Body of pancreas (tissue), 4 donors: Measurements from ENCODE around the gene AMD1. TPM values are rescaled to one million over a fixed set of nuclear protein-coding genes. Genes with fewer than 3 reads are reported as not detected.

ENCODE experiments used
- ATAC-seq: fragments of 150-250 bp; one replicate; pipeline ENCODE4 v1.9.1; 2016
- DNase-seq, 4 donors: peaks; one replicate each; pipeline ENCODE4 v3.0.0-alpha.2; 2019
- H3K27ac ChIP-seq, 4 donors: fragments of 200-600 bp; sonication (generic); 1 replicate in 3 of 4; 2 replicates in 1 of 4; pipeline versions ENCODE4 v1.5.1 to v1.6.1; 2016 to 2019; ENCODE audit warnings: mild to moderate bottlenecking in 1 of 4, mixed read lengths in 1 of 4, moderate library complexity in 1 of 4
- H3K27me3 ChIP-seq, 2 donors: fragments of 200-600 bp; sonication (generic); one replicate each; pipeline ENCODE4 v1.6.0; 2016; ENCODE audit warnings: mild to moderate bottlenecking in 1 of 2
- H3K36me3 ChIP-seq, 2 donors: fragments of 200-600 bp; sonication (generic); replicated peaks in 1 of 2; 2 replicates each; pipeline ENCODE4 v1.5.1; 2016; ENCODE audit warnings: low read depth in 2 of 2; ENCODE audit not compliant: insufficient read depth in 1 of 2
- H3K4me1 ChIP-seq: fragments of 200-600 bp; sonication (generic); one replicate; pipeline ENCODE4 v1.6.0; 2016
- H3K4me3 ChIP-seq, 2 donors: fragments of 200-600 bp; sonication (generic); 1 replicate in 1 of 2; 2 replicates in 1 of 2; pipeline ENCODE4 v1.5.1; 2016 to 2019
- H3K9me3 ChIP-seq, 3 donors: fragments of 200-600 bp; sonication (generic); 1 replicate in 2 of 3; 2 replicates in 1 of 3; pipeline ENCODE4 v1.5.1; 2016
- POLR2A ChIP-seq, 3 donors: fragments of 450-650 bp; IDR thresholded peaks; one replicate each; pipeline ENCODE4 v1.6.1; 2016; ENCODE audit warnings: antibody characterized with exemption in 3 of 3, mild to moderate bottlenecking in 2 of 3
- WGBS, 2 donors: methylation state at CpG; one replicate each; pipeline ENCODE4 v1.1.5; 2017; 5-methylcytosine and 5-hydroxymethylcytosine counted together
- intact Hi-C: fragments of 100-400 bp; cut with DNase I; formaldehyde crosslinking; loops from one replicate; pipeline ENCODE4 v1.15.1; 2023
- total RNA-seq, 2 donors: library from RNA; depleted of rRNA; stranded (reverse); fragments of >200 nt; gene quantifications; one replicate each; pipeline ENCODE4 v1.1.0, GENCODE V29; 2016
- TF ChIP-seq, protein P1 (sequence below), 7 experiments: fragments of 450-650 bp in 4 of 7; fragments of 200-600 bp in 3 of 7; sonication (generic) in 3 of 7; IDR thresholded peaks; one replicate each; pipeline ENCODE4 v1.5.1; 2016 to 2019; ENCODE audit warnings: antibody characterized with exemption in 7 of 7

AMD1 gene
- total RNA-seq, 2 donors from 2014 or later: 42.0 to 60.3 TPM

DNA sequence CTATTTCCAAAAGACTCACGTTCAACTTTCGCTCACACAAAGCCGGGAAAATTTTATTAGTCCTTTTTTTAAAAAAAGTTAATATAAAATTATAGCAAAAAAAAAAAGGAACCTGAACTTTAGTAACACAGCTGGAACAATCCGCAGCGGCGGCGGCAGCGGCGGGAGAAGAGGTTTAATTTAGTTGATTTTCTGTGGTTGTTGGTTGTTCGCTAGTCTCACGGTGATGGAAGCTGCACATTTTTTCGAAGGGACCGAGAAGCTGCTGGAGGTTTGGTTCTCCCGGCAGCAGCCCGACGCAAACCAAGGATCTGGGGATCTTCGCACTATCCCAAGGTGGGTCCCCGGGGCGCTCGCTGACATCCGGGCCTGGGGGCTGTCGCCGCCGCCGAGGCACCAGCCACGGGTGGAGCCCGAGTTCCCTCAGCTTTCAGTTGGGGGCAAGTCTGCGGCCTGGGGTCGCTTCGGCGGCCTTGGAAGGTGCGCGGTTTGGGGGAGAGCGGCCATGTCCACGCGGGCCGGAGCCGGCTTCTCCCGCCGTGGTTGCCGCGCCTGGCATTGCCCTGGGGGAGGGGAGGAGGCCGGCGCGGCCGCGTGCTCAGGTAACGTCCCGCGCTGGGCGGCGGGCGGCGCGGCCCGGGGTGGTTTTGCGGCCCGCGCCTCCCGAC lies 429 bp downstream of the AMD1 start:
- peak overlapping the region; percentile 75 to 98 for H3K4me3 ChIP-seq
- H3K36me3 ChIP-seq: no peaks in the 10 kb centered on the region
- DNase-seq (peak; percentile 58 to 74 (median 64)), ATAC-seq (peak; percentile 59)
- intact Hi-C loops: loop anchor here (10.0 kb wide), 1 partner anchor 60 kb away; the partner anchor contains the start of gene CDK19
- peaks cover 43% of the 10 kb centered on the region for H3K4me1 ChIP-seq
- H3K27ac ChIP-seq: peak overlapping the region; percentile 50 to 98 (median 94)
- no peaks in the 10 kb centered on the region for H3K9me3 ChIP-seq
- no peaks in the 10 kb centered on the region for H3K27me3 ChIP-seq
- TF ChIP-seq POLR2A (IDR thresholded peaks at IDR 0.05): no peak
- TF ChIP-seq, protein P1, sequence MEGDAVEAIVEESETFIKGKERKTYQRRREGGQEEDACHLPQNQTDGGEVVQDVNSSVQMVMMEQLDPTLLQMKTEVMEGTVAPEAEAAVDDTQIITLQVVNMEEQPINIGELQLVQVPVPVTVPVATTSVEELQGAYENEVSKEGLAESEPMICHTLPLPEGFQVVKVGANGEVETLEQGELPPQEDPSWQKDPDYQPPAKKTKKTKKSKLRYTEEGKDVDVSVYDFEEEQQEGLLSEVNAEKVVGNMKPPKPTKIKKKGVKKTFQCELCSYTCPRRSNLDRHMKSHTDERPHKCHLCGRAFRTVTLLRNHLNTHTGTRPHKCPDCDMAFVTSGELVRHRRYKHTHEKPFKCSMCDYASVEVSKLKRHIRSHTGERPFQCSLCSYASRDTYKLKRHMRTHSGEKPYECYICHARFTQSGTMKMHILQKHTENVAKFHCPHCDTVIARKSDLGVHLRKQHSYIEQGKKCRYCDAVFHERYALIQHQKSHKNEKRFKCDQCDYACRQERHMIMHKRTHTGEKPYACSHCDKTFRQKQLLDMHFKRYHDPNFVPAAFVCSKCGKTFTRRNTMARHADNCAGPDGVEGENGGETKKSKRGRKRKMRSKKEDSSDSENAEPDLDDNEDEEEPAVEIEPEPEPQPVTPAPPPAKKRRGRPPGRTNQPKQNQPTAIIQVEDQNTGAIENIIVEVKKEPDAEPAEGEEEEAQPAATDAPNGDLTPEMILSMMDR (IDR thresholded peaks at IDR 0.05): no peak
- 0 to 1% methylated on average over 14 to 58 of the region's 60 CpGs for WGBS, 2 donors

DNA sequence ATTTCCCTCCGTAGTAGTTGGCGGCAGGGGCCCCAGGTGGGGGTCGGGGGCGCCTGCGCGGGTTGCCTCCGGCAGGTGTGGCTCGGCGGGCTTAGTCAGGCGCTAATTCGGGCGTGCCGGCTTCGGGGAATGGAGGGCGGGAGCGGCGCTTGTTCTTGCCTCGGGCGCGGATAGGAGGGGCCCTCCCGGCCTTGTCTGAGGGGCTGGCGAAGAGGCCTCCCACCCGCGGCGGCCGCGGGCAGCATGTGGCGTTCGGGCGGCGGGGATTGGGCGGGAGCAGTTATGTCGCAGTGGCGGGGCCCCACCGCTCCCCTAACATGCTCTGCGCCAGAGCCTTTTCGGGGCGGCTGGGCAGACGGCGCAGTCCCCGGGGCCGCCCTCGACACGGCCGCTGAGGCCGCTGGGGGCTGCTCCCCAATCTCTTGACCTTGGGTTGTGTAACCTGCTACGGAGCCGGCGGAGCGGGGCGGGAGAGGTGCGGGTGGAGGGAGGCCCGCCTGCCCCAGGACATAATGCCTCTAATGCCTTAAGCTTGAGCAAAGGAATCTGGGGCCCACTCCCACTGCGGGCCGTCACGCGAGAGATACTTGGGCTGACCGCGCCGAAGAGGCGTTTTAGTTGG lies 1.1 kb downstream of the AMD1 start:
- Histone ChIP-seq H3K36me3 (no peaks in the 10 kb centered on the region), H3K9me3 (no peaks in the 10 kb centered on the region), H3K4me1 (peaks cover 49% of the 10 kb centered on the region), H3K27me3 (no peaks in the 10 kb centered on the region), H3K27ac (peak overlapping the region; percentile 50 to 98 (median 94)), H3K4me3 (peak overlapping the region; percentile 75 to 98)
- TF ChIP-seq, protein P1 (IDR thresholded peaks at IDR 0.05): no peak
- no peak for TF ChIP-seq POLR2A (IDR thresholded peaks at IDR 0.05)
- 0% methylated on average over 38 of the region's 61 CpGs; no CpG with 5 or more reads in 1 of the 2 donors for WGBS, 2 donors
- intact Hi-C loops: loop anchor here (10.0 kb wide), 1 partner anchor 61 kb away; the partner anchor contains the start of gene CDK19
- peak; percentile 33 for ATAC-seq
- peak; percentile 62 to 70 (median 66) for DNase-seq

DNA sequence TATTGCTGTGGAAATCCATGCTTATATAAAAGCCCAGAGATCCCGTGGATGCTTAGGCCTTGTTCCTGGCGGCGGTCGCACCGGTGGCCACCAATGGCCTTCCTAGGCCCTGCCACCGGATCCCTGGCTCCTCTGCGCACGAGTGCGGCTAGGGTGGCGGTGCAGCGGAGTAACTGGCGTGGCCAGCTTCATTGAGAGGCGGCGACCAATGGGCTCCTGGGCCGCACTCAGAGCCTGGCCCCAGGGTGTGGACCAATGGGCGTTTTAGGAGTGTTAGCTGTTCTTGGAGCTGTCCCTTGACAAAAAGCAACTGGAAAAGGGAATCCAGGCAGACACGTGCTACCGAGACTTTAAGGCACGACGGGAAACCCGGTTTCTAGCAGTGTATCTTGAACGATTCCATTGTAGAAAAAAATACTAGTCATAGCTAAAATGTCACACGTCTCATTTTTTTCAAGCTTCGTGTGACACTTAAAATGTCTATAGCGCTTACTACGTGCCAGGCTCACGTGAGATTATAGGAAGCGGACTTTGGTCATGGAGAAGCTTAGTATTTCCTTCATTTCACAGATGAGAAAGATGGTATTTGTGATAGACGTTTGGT lies 1.7 kb downstream of the AMD1 start:
- ATAC-seq (peak; percentile 69), DNase-seq (peak; percentile 86 to 89 (median 88))
- H3K36me3 ChIP-seq: no peaks in the 10 kb centered on the region
- peak overlapping the region; percentile 50 to 98 (median 94) for H3K27ac ChIP-seq
- peaks cover 53% of the 10 kb centered on the region for H3K4me1 ChIP-seq
- H3K4me3 ChIP-seq: peak overlapping the region; percentile 75 to 98
- intact Hi-C loops: loop anchor here (10.0 kb wide), 1 partner anchor 61 kb away; the partner anchor contains the start of gene CDK19
- TF ChIP-seq, protein P1 (IDR thresholded peaks at IDR 0.05): no peak
- peak; percentile 81 to 97 (median 96) for TF ChIP-seq POLR2A (IDR thresholded peaks at IDR 0.05)
- 0 to 1% methylated on average over 23 to 29 of the region's 29 CpGs for WGBS, 2 donors
- no peaks in the 10 kb centered on the region for H3K9me3 ChIP-seq
- H3K27me3 ChIP-seq: no peaks in the 10 kb centered on the region

DNA sequence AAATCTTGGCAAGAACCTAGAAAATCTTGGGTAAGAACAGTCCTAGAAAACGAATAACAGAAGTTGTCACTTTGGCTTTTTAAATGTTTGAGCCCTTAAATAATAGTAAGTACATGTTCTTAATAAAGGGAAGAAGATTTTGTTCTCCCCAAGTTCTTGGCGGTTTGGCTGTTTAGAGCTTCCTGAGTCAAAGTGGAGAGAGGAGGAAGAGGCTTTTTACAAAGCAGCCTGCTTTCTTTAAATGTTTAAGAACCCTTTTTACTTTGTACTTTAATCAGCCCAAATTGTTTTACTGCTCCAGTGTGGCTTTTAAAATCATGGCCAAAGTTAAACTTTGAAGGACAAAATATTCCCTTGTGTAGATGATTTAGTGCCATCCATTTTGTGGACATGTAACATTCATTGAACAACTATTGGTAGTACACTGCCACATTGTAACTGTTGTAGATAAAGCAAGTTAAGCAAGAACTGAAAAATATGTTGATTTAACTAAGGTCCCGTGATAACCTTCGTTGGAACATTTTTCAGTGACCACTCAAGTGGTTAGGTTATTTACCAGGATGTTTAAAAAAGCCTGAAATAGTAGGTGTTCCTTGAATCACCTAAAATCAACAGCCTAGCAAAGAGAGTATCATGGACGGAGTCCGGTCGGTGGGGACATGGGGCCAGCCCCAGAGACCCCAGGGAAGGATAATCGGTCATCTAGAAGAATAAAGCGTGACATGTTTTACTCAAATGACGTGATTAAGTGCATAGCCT lies 2.4 kb downstream of the AMD1 start:
- intact Hi-C loops: loop anchor here (10.0 kb wide), 1 partner anchor 62 kb away; the partner anchor contains the start of gene CDK19
- peak overlapping the region; percentile 75 to 98 for H3K4me3 ChIP-seq
- DNase-seq (no peak), ATAC-seq (no peak)
- H3K27ac ChIP-seq: peak overlapping the region; percentile 21 to 98 (median 94)
- WGBS, 2 donors: 7 to 16% methylated on average over 10 of the region's 10 CpGs
- H3K27me3 ChIP-seq: no peaks in the 10 kb centered on the region
- peaks cover 60% of the 10 kb centered on the region for H3K4me1 ChIP-seq
- no peaks in the 10 kb centered on the region for H3K36me3 ChIP-seq
- no peaks in the 10 kb centered on the region for H3K9me3 ChIP-seq
- TF ChIP-seq, protein P1 (IDR thresholded peaks at IDR 0.05): no peak
- no peak for TF ChIP-seq POLR2A (IDR thresholded peaks at IDR 0.05)
